ENCODE measurements around the gene KCNC2. TPM values are rescaled to one million over a fixed set of nuclear protein-coding genes. Genes with fewer than 3 reads are reported as not detected.

Gene KCNC2
- total RNA-seq, 1 donor from 2014 or later, result not detected

DNA sequence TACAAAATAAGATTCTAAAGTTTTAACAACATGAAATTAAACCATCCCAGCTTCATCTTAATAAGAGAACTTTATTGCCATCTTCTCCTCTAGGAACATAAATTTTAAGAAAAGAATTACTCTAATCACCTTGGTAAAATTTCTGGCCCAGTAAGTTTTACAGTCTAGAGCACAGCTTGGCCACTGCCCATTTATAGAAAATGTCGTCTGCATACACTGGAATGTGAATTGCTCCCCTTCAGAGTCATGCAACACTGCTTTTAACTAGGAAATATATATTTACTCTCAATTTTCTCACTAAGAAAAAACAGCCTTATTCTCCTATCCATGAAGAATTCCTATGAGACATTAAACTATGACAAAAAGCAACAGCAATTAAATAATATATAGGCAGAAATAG, 48.2 kb downstream of the KCNC2 start:
- DNase-seq (ENCODE audit: low read depth, low spot score), result no peak

DNA sequence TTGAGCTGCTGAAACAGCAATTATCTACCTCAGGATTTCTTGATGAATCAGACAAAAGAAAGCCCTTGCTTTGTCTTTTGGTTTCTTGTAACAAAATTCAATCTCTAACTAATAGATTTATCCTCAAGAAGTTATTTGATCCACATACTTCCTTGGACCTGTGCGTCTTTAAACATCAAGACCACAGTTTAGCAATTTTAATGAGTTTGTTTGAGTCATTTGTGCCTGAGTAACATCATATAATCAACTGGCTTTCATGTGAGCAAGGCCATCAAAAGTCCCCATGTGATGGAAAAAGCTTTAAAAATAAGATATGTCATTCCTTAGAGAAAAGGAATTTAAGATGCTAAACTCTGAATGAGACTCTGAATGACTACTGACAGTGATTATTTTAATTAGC, 52.3 kb downstream of the KCNC2 start:
- no peak for DNase-seq (ENCODE audit: low read depth, low spot score)

DNA sequence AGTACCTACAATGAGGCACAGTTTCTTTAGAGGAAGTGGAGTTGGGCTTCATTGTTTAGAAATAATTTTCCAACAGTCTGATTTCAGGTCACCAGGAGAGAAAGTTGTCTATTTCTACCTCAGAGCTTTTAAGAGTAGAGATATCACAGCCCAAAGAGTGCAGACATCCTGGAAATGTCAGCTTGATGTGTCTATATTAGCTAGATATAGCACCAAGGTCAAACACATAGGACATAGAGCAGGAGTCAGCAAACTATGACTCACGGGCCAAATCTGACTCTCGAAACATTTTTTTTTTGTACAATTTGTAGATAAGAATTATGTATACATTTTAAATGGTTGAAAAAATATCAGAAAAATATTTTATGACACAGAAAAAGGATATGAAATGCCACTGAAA, 53.7 kb downstream of the KCNC2 start:
- no peak for DNase-seq (ENCODE audit: low read depth, low spot score)

DNA sequence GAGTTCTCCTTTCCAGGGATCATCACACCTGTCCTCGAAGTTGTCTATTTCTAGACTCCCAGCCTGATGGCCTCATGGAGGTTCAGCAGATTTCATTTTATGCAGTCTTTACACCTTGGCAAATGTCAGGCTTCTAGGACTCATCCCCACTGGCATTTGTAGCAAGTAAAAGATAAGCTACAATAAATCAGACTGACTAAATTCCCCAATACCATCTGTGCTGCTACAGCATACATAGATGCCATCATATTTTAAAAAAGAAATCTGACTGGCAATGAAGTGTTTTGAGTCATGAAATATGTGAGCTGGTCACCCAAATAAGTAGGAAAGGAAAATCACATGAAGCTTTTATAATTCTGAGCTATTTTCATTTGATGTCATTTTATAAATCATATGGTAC, 55.3 kb downstream of the KCNC2 start:
- no peak for DNase-seq (ENCODE audit: low read depth, low spot score)

DNA sequence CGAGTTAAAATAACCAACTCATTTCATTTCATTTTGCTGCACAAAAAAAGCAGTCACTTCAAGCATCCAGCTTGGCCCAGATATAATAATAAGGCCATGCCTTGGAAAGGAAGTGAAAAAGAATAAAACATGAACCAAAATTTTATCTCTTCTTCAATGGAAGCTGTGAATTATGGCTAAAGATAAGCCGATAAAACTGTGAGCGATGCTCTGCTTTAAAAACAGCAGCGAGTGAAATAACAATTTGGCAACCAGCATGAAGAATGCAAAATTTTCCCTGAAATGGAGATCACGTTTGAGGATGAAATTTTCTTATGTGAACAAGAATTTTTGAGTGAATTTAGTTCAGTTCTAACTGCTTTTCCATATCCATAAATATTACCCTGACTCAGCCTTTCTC, 70.4 kb downstream of the KCNC2 start:
- DNase-seq (ENCODE audit: low read depth, low spot score), result no peak

DNA sequence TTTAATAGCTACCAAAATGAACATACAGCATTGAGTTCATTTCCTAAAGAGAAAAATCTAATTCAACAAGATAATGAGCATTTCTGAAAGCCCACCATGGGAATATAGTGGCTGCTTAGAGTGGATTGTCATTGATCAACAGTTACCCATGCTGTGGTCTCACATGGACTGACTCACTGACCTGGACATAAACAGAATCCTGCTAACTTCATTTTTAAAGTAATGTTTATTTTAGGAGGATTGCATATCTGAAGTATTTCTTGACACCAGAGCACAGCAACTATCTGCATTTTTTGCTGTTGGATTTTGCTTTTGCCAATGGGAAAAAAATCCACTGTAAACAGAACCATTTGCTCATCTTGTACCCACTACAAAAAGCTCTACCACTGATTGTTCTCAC, 71.7 kb downstream of the KCNC2 start:
- no peak for DNase-seq (ENCODE audit: low read depth, low spot score)

DNA sequence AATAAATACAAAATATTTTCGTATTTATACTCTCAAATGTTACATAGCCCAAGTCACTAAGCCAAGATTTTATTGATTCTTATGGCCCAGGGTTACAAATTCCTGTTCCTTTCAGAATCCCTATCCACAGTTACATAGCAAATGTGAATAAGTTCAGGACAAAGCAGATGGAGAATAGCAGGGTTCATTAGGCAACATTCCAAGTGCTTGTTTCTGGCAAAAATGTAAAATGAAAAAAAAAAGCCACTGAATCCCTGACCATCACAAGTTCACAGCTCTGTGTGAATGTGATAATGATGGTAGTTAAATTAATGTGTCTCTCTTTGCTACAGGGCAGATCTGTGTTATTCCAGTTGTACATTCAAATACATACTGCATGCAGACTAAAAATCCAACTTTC, 74.6 kb downstream of the KCNC2 start:
- DNase-seq (ENCODE audit: low read depth, low spot score), result no peak

DNA sequence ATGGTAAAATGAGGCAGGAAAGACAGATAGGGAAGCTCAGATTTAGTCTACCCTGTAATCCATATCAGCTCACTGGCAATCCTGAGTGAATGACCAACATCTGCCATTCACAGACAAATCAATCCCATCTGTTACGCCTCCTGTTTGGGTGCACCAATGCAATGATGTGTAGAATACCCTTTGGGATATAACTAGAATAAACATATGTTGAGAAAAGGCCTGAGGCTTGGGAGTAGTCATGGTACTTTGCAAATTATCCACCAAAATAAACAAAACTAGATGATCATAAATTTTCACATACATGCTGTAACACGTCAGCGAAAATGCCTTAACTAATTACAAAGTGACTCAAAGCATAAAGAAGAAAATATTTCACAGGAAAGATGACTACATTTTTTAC, 78.8 kb downstream of the KCNC2 start:
- DNase-seq (ENCODE audit: low read depth, low spot score), result no peak

DNA sequence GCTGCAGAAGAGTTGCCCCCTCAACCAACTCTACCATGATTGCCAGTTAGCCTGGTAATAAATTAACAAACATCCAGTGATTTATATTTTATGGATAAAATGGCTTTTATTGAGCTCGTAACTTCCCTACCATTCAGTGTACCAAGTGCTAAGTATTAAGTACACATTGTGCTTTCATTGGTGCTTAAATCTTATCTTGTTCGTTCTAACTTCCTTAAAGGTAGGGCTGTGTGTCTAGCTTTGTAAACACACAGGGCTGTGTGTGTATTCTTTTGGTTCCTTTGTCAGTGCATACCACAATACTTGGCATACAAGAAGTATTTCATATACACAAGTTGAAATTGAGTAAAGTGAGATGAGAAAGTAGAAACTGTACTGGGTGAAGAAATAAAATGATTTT, 80.4 kb downstream of the KCNC2 start:
- DNase-seq (ENCODE audit: low read depth, low spot score), result no peak

DNA sequence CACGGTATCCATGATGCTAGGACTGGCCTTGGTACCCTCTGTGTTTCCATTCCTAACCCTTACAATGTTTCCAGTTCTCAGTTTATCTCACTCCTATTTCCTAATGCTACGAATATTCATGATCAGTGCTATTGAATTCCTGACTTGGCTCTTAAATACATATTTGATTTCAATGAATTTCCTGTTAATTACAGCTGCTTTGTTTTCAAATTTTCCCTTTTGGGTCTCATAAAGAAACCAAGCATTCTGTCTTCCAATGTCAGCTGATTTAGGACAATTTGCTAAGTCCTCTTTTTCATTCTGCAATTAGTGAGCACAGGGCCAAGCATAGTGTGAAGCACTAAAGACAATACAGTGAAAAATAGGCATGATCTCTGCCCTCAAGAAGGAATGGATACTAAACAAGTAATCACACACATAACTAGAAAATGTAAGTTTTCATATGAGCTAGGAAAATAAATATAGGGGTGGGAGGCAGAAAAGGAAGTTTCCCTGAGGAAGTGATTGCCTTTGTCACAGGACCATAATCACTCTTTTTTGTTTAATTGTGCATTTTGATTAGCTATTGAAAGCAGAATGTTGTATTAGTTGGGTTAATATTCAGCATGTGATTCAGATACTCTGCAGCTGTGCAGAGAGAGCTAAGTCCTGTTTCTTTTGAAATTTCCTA, 88.5 kb downstream of the KCNC2 start:
- no peak for DNase-seq (ENCODE audit: low read depth, low spot score)

DNA sequence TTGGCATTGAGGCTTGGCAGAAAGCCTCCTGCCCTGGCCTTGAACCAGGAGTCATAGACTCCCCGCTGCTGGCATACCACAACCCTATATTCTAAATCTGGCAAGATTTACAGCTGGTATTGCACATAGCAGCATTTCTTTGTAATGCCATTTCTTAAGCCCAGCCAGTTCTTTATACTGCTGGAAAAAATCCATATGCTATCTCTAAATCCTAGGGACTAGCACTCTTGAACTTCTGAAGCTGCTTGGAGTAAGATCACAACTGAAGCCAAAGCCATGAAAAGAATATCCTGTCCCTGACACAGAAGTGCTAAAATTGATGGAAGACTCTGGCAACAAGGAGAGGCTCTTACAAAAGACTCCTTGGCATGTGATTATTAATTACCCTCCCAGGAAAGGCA, 89.3 kb downstream of the KCNC2 start:
- DNase-seq (ENCODE audit: low read depth, low spot score), result no peak

DNA sequence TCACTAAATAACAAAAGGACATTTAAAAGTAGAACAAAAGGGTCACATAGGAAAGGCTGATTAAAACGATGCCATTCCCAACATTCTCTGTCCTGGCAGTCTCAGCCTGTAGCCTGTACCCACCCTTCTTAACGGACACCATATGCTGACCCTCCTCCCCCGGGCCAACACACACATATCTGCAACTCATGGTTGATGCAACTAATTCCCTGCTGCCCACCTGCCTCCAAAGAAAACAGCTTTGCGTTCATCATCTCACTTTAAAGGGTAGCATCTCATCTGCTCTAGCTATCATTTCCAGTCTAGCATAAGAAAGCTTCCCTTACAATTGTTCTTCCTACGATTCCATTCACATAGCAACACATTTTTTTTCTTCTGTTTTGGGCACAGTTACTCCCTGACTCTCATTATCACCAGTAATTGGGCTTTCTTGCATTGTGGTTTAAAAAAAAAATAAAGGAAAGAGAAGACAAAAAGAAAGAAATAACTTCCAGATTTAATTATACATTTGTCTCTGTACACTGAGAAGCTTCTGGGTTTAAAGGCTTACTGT, 92.9 kb downstream of the KCNC2 start:
- no peak for DNase-seq (ENCODE audit: low read depth, low spot score)

DNA sequence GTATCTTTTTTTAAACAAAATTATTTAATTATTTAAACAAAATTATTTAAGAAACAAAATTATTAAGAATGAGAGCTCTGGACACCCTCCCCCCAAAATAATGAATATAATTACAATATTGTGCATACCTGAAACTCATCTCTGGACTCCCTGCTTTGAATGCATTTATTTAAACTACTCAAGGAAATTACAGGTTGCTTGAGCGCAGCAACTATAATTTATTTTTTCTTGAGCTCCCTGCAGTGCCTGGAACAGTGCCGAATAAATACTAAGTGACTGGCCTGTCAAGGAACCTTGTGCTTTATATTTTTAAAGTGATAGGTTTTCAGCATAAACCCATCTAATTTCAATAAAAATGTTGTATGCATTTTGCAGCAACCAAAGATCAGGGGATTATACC, 93.9 kb downstream of the KCNC2 start:
- DNase-seq (ENCODE audit: low read depth, low spot score), result no peak

DNA sequence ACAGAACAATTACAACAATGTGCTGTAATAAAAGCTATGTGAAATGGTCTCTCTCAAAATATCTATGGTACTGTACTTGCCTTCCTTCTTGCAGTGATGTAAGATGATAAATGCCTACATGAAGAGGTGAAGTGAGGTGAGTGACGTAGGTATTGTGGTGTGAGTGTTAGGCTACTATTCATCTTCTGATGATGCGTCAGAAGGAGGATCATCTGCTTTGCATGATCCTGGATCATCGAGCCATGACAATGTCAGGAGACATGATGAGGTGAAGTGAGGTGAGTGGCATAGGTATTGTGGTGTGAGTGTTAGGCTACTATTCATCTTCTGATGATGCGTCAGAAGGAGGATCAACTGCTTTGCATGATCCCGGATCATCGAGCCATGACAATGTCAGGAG, 105.8 kb downstream of the KCNC2 start:
- DNase-seq (ENCODE audit: low read depth, low spot score), result no peak

DNA sequence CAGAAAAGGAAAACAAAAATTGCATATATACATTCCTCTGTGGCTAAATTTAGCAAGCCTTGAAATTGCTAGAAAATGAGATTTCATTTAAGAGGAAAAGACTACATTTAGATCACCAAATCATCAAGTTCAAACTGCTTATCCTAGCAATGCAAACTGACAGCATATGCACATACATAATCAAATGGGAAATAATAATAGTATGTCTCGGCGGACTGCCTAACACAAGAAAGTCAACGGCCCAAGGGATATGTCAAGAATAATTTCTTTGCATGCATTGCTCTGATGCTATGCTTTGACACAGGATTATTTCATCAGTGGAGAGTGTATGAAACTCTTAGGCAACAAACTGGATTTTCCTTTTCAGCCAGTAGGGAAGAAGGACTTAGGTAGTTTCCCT, 107.9 kb downstream of the KCNC2 start:
- no peak for DNase-seq (ENCODE audit: low read depth, low spot score)

DNA sequence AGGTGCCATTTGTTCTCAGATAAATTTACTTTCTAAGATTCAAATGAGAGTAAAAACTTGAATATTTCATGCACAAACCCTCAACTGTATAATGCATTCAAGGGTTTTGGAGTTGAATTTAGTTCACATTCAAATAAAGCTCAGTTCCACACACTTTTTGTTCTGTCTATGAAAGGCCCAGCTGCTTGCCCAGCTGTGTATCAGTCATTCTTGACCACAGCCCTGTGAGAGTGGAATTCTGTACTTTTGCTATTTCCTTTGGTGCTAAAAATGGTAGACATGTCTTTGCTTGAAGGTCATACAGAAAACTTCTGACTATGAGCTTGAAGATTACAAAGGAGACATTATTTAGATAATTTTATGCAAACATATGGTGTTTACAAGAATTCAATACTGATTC, 110.4 kb downstream of the KCNC2 start:
- DNase-seq (ENCODE audit: low read depth, low spot score), result no peak

DNA sequence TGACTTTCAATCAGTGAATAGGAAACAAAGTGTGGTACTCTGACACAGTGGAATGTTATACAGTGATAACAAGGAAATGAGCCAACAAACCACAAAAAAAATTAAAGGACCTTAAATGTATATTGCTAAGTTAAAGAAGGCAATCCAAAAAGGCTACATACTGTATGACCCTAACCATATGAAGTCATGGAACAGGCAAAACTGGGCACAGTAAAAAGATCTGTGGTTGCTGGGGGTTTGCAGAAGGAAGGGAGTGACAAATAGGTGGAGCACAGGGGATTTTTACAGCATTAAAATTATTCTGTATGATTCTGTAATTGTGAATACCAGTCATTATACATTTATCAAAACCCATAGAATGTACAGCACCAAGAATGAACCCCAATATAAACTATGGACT, 112.6 kb downstream of the KCNC2 start:
- DNase-seq (ENCODE audit: low read depth, low spot score), result no peak

DNA sequence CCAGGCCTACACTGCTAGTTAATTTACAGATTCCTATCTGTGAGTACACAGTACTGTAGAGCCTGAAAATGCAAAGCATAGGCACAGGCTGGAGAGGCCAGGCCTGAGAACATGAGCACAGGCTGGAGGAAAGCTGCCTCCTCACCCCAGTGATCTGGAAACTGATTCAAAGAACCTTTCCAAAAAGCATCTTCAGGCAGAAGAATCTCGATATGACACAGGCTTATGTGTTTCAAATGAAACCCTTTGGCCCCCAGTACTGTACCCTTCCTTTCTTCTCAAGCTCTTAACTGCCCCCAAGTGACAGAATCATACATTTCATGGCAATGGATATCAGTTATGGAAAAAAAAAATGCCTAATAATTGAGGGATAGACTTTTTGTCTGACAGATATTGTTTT, 122.0 kb downstream of the KCNC2 start:
- no peak for DNase-seq (ENCODE audit: low read depth, low spot score)

DNA sequence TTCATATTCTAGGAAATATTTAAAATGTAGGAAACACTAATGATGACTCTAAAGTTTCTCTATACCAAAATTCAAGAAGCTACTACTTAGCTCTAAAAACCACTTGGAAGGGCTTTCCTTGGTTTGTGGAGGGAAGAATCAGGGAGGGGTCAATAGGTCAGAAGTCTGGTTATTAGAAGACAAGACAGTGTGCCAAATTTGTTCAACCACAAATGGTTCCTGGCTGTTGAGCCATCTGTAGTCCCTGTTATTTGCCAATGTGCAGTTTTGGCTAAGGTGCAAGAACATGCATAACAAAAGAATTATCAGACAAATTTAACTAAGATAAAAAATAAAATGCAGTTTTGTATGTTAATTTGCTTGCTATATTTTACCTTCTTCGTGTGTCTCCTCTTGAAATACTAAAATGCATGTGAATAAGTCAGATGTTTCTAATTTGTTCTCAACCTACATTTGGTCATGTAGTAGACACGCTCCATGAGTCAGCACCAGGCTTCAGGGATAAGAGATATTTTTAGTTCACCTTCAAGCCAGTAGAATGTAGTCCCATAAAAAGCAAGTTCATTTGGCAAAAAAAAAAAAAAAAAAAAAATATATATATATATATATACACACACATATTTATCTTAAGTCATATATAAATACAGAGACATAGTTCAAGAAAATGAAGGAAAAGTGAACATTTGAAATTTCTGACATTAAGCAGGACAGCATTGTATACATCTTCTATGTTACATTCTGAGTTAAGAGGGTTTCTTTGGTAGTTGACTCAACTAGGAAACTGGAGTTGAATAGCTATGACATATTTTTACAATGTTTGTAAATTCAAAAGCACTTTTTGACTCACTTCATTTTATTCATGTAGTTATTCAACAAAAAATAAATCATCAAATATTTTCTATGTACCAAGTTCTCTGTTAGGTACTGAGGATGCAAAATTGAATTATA, 123.3 kb downstream of the KCNC2 start:
- DNase-seq (ENCODE audit: low read depth, low spot score), result no peak

DNA sequence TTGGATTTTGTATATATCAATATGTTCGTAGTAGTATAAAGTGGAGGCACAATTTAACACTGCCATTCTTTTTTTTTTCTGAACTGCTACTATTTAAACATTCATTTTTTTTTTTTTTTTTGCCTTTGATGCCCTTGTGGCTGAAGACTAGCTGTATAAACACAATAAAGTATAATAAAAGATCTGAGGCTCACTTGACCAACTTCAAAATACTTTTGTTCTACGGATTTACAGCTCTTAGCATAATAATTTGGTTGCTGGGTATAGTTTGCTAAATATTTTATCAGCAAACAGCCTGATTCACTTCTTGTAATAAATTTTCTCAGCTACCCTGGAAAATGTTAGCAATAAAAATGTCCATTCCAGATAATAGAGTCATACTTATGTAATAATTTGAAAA, 128.3 kb downstream of the KCNC2 start:
- no peak for DNase-seq (ENCODE audit: low read depth, low spot score)

DNA sequence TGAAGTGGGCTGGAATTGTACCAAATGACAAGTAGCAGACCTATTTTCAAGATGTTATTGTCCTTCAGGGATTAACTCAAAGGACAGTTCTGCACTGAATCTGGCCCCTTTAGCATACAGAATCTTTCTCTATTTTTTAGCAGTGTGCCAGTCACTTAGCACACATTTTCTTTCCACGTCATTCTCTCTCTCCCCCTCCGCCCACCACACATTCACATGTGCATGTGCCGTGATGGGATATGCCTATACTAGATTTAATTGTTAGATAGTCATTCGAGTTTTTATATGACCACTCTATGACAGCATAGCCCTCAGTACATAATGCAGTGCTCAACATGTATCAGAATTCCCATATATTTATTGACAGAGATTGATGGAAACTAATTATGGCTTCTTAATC, 129.1 kb downstream of the KCNC2 start:
- no peak for DNase-seq (ENCODE audit: low read depth, low spot score)

DNA sequence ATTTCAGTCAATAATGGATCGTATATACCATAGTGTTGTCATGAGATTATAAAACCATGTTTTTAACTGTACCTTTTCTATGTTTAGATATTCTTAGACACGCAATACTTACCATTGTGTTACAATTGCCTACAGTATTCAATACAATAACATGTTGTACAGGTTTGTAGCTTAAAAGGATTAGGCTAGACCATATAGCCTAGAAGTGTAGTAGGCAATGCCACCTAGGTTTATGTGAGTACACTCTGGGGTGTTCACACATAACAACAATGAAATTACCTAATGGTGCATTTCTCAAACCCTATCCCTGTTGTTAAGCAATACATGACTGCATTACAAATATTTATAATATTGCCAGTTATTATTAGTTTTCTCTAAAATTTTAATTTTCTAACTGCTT, 144.2 kb downstream of the KCNC2 start:
- no peak for DNase-seq (ENCODE audit: low read depth, low spot score)

DNA sequence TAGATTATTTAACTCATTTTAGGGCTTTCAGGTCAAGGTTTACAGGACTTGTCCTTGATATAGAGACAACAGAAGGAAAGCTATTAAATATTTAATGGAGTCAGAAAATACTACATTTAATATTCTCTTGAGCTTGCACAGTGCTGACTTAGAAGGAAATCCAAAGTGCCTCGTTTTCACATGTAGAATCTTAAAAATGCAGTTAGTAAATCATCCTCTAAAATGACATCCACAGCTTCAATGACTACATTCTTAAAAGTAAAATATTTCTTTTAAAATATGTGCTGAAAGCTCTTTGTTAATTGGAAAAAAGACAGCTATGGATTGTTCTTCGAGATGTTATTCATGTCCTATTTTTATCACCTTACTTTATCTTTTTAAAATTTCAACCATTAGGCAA, 146.9 kb downstream of the KCNC2 start:
- no peak for DNase-seq (ENCODE audit: low read depth, low spot score)
